ENCODE data around the gene PEX16.

Gene PEX16

GRCh38 chr11:45917623-45918330 is at the start of gene PEX16:
Gene PEX16, minus strand, starts transcription at chr11:45917877. Its CDS starts 66 bp downstream, at chr11:45917811.
- DNase-seq = no peak

GRCh38 chr11:45964911-45965389 is 47.3 kb upstream of the PEX16 start:
- DNase-seq = no peak

DNA sequence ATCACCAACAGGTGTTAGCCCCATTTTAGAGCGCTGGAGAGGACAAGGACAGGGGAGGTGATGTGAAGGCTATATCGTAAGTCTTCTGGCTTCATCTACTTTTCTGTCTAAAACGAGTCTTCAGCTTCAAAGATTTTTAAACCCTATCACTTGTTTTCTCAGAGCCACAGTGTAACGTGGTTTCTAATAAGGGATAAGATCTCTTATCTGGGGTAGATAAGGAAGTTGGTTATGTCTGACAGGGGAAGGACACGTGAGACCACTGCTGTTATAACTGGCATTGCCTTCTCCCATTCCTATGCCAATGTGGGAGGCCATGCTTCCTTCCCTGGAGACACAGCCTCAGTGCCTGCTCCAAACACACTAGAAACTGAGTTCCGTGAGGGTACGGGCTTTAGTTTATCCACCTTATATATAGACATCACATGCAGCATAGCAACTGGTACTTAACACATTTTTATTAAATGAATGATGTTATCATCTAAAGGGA is 44.1 kb upstream of the PEX16 start:
- no peak for DNase-seq

GRCh38 chr11:45960387-45961095 is 42.9 kb upstream of the PEX16 start:
- DNase-seq = no peak

- no peak for DNase-seq
Measured at GRCh38 chr11:45959851-45960250, 42.2 kb upstream of the PEX16 start.

GRCh38 chr11:45949992-45950407 is 32.3 kb upstream of the PEX16 start:
- no peak for DNase-seq

DNA sequence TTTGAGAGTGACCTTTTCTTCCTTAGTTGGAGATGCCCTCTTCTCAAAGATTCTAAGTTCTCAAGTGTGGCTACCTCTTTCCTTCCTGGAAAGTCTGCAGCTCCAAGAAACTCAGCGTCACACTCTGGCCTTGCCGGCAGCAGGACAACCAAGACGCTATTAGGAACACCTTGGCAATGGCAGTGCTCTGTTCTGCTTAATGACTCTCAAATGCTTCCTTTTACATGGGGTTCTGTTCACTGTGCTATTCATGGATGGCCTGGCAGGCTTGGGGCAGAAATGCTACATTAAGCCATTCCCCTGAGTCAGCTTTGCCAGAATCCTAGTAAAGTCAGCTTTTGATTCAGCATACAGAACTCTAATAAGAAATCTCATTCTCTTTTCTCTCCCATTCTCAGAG is 30.7 kb upstream of the PEX16 start:
- DNase-seq = no peak

DNA sequence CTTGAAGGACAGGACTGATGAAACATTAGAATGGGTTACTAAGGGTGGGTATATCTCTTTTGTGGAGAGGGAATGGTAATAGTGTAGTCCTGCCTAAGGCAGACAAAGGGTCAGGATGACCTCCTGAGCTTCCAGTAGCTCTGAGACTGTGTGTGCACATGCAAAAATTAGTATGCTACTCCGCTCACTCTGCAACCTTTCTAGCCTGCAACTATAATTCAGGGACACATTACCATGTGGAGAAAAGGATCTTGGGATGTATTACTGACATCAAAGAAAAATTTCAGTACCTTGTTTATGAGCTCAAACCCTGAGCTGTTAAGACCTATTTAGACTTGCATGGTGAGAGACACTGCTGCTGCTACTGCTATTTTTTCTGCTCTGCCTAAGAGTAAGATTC is 30.2 kb upstream of the PEX16 start:
- DNase-seq = no peak

GRCh38 chr11:45945397-45945999 is 27.8 kb upstream of the PEX16 start:
- DNase-seq = no peak

GRCh38 chr11:45942381-45942780 is 24.7 kb upstream of the PEX16 start:
- DNase-seq = no peak

- DNase-seq = no peak
Measured at GRCh38 chr11:45941285-45941684, 23.6 kb upstream of the PEX16 start.

DNA sequence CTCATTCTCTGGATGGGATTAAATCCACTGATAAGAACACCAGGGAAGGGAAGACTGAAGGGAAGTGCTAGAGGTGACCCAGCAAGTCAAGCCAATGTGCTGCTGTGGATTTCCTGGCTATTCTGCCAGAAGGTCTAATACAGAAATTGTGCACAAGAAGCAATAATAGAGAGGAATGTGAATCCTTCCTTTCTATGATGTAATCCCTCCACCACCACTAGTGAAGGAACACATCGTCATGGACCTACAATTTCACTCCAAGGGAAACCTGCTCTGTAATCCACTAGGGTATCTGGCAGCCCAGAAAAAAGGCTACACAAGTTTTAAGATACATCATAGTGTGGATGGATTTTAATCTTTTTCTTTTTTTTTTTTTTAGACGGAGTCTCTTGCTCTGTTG is 22.2 kb upstream of the PEX16 start:
- DNase-seq = no peak

GRCh38 chr11:45937916-45938315 is 20.2 kb upstream of the PEX16 start:
- DNase-seq = no peak

DNA sequence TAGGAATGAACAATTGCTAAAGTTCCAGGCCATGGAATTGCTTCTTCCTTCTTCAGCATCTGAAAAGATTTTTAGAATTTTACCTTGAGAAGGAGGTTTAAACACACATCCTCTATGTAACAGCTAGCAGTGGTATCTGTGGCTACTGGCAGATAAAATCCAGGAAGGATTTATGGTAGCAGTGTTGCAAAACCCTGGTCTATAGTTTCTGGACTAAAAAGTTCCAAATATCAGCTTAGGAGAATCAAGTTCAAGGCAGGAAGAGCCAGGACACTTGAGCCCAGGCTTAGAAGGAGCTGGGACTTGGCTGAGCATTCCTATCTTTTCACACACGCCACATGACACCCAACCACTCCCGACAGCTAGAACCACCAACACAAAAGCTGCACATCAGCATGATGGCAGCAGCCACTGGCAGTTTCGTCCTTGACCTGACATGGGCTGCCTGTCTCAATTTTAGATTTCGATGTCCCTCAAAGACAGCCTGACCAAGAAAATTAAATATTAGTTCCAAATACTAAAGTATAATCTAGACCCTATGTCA is 18.9 kb upstream of the PEX16 start:
- no peak for DNase-seq

- DNase-seq = no peak
Measured at GRCh38 chr11:45935349-45936064, 17.8 kb upstream of the PEX16 start.

GRCh38 chr11:45934580-45935318 is 17.1 kb upstream of the PEX16 start:
- DNase-seq = no peak

- DNase-seq = no peak
Measured at GRCh38 chr11:45933846-45934579, 16.3 kb upstream of the PEX16 start.

DNA sequence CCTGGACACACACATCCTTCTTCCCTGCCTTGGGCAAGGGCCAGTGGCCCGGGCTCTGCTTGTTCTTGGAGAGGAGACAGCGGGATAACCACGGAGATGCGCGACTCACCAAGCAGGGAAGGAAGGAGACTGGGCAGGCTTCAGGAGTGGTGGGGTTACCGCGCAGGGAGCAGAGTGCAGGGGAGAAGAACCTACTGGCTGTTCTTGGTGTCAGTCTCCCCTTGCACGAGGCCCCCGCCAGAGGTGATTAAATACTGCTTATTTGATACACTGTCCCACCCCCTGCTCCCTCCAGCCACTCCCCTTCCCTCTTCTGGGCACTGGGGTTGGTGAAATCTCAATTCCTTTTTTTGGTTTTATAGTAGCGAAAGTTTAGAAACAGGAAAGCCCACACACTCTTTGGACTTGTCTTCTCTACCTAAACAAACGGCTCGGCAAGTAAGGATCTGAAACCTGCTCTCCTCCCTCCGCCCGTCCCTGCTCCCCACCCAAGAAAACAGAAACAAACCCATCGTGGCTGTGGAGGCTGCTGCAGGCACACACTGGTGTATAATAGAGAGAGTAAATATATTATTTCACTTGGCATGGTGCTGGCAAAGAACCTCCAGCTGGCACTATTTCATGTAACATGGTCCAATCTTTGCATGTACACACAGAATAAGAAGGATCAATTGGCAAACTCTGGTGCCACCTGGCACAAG is 15.6 kb upstream of the PEX16 start:
- DNase-seq = no peak

DNA sequence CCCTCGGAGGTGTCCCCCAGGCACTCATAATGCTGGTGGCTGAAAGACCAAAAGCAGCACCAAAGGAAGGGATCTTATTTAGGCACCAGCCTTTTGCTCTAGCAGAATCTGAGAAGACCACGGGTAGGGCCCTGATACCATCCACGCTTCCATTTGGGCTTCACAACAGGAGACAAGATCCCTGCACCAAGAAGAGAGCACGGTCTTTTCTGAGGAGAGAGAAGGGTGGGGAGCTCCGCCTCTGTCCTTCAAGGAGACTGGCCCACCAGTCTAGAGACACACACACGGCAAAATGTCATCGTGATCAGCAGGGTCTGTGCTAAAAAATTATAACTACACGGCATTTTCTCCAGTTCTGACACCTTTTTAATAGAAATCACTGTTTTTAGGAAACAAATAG is 14.5 kb upstream of the PEX16 start:
- no peak for DNase-seq

GRCh38 chr11:45931739-45932138 is 14.1 kb upstream of the PEX16 start:
- no peak for DNase-seq
